ENCODE results near the gene AP4M1.

DNA sequence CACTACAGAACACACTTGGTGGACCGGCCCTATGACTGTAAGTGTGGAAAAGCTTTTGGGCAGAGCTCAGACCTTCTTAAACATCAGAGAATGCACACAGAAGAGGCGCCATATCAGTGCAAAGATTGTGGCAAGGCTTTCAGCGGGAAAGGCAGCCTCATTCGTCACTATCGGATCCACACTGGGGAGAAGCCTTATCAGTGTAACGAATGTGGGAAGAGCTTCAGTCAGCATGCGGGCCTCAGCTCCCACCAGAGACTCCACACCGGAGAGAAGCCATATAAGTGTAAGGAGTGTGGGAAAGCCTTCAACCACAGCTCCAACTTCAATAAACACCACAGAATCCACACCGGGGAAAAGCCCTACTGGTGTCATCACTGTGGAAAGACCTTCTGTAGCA lies 37.3 kb upstream of the AP4M1 start:
- no peak for TF ChIP-seq POLR2A (IDR thresholded peaks at IDR 0.05)
- TF ChIP-seq, protein P1, sequence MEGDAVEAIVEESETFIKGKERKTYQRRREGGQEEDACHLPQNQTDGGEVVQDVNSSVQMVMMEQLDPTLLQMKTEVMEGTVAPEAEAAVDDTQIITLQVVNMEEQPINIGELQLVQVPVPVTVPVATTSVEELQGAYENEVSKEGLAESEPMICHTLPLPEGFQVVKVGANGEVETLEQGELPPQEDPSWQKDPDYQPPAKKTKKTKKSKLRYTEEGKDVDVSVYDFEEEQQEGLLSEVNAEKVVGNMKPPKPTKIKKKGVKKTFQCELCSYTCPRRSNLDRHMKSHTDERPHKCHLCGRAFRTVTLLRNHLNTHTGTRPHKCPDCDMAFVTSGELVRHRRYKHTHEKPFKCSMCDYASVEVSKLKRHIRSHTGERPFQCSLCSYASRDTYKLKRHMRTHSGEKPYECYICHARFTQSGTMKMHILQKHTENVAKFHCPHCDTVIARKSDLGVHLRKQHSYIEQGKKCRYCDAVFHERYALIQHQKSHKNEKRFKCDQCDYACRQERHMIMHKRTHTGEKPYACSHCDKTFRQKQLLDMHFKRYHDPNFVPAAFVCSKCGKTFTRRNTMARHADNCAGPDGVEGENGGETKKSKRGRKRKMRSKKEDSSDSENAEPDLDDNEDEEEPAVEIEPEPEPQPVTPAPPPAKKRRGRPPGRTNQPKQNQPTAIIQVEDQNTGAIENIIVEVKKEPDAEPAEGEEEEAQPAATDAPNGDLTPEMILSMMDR (IDR thresholded peaks at IDR 0.05), result no peak

All from thyroid gland (tissue), 4 donors.